Measurements from ENCODE around the gene ABCC4.

ABCC4 gene

GRCh38 chr13:95086761-95087160 lies 214.5 kb downstream of the ABCC4 start:
- Histone ChIP-seq H3K4me1 (ENCODE audit: control insufficient read depth, insufficient read depth, low read length) (no peaks in the 10 kb centered on the region), H3K27ac (ENCODE audit: extremely low read depth, low read depth, low read length) (no peak overlapping the region), H3K36me3 (ENCODE audit: control insufficient read depth in 2 of 2, insufficient read depth in 1 of 2, low read length in 2 of 2) (no peaks in the 10 kb centered on the region), H3K9me3 (ENCODE audit: control insufficient read depth, insufficient read depth, low read depth, low read length) (no peaks in the 10 kb centered on the region), H3K4me3 (ENCODE audit: low read depth, low read length) (no peak overlapping the region)
- TF ChIP-seq ZNF112 (tag by site-specific recombination; IDR thresholded peaks at IDR 0.05), result no peak
- ChIA-PET CTCF (interaction anchor here (0.6 kb wide), 1 partner anchor 1104 kb away, joined by 3 read pairs; no protein-coding TSS in a partner anchor), POLR2A (no interaction called here)

DNA sequence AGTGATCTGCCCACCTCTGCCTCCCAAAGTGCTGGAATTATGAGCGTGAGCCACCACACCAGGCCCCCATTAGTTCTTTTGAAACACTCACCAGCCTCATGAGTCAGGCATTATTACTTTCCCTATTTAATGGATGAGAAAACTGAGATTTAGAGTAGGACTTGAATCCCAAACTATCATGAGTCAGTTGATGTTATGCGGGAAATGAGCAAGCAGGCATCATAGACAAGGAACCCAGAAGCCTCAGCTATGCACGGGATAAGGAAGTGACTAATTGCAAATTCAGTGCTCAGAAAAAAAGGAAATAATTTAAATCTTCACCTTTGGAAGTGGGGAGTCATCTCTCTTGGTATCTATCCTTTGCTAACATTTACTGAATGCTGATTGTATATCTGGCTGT lies 217.5 kb downstream of the ABCC4 start:
- Histone ChIP-seq H3K36me3 (ENCODE audit: control insufficient read depth in 2 of 2, insufficient read depth in 1 of 2, low read length in 2 of 2) (no peaks in the 10 kb centered on the region), H3K4me3 (ENCODE audit: low read depth, low read length) (no peak overlapping the region), H3K27ac (ENCODE audit: extremely low read depth, low read depth, low read length) (no peak overlapping the region), H3K4me1 (ENCODE audit: control insufficient read depth, insufficient read depth, low read length) (no peaks in the 10 kb centered on the region), H3K9me3 (ENCODE audit: control insufficient read depth, insufficient read depth, low read depth, low read length) (no peaks in the 10 kb centered on the region)
- TF ChIP-seq ZNF394 (tag by site-specific recombination; IDR thresholded peaks at IDR 0.05; ENCODE audit: borderline replicate concordance), result no peak
- TF ChIP-seq ZNF433 (tag by site-specific recombination; IDR thresholded peaks at IDR 0.05; ENCODE audit: low read depth), result no peak
- TF ChIP-seq ZNF239 (tag by site-specific recombination; IDR thresholded peaks at IDR 0.05), result no peak
- TF ChIP-seq ZNF174 (tag by site-specific recombination; IDR thresholded peaks at IDR 0.05), result no peak
- TF ChIP-seq RBAK (tag by site-specific recombination; IDR thresholded peaks at IDR 0.05), result no peak
- no peak for TF ChIP-seq ZEB2 (tag by site-specific recombination; IDR thresholded peaks at IDR 0.05)
- TF ChIP-seq ZBTB1 (tag by site-specific recombination; IDR thresholded peaks at IDR 0.05), result no peak
- no peak for TF ChIP-seq KLF9 (tag by site-specific recombination; IDR thresholded peaks at IDR 0.05; ENCODE audit: low read depth)
- TF ChIP-seq ZNF175 (tag by site-specific recombination; IDR thresholded peaks at IDR 0.05), result no peak
- TF ChIP-seq ZNF366 (tag by site-specific recombination; conservative IDR thresholded peaks at IDR 0.05), result no peak
- no peak for TF ChIP-seq EGR2 (tag by site-specific recombination; IDR thresholded peaks at IDR 0.05; ENCODE audit: low read depth)
- TF ChIP-seq ZNF654 (tag by site-specific recombination; IDR thresholded peaks at IDR 0.05; ENCODE audit: low read depth), result no peak
- no peak for TF ChIP-seq ZNF544 (tag by site-specific recombination; IDR thresholded peaks at IDR 0.05)
- no peak for TF ChIP-seq ZNF341 (tag by site-specific recombination; IDR thresholded peaks at IDR 0.05; ENCODE audit: low read depth)
- TF ChIP-seq WT1 (tag by site-specific recombination; IDR thresholded peaks at IDR 0.05), result no peak
- TF ChIP-seq GLIS2 (tag by site-specific recombination; IDR thresholded peaks at IDR 0.05), result no peak
- TF ChIP-seq BCL11A (tag by site-specific recombination; IDR thresholded peaks at IDR 0.05; ENCODE audit: low read depth), result no peak
- CTCF ChIA-PET, result no interaction called here
- POLR2A ChIA-PET, result no interaction called here

GRCh38 chr13:95083066-95083465 lies 218.2 kb downstream of the ABCC4 start:
- POLR2A ChIA-PET, result no interaction called here
- TF ChIP-seq ZEB2 (tag by site-specific recombination; IDR thresholded peaks at IDR 0.05) (no peak), ZNF211 (tag by site-specific recombination; IDR thresholded peaks at IDR 0.05; ENCODE audit: low read depth) (no peak), ZNF791 (tag by site-specific recombination; IDR thresholded peaks at IDR 0.05) (no peak), ZNF555 (tag by site-specific recombination; conservative IDR thresholded peaks at IDR 0.05) (no peak), ZBTB8A (tag by site-specific recombination; IDR thresholded peaks at IDR 0.05) (no peak), ZNF510 (tag by site-specific recombination; IDR thresholded peaks at IDR 0.05; ENCODE audit: insufficient replicate concordance) (no peak), HIC1 (tag by site-specific recombination; IDR thresholded peaks at IDR 0.05) (no peak)
- TF ChIP-seq, protein P1, sequence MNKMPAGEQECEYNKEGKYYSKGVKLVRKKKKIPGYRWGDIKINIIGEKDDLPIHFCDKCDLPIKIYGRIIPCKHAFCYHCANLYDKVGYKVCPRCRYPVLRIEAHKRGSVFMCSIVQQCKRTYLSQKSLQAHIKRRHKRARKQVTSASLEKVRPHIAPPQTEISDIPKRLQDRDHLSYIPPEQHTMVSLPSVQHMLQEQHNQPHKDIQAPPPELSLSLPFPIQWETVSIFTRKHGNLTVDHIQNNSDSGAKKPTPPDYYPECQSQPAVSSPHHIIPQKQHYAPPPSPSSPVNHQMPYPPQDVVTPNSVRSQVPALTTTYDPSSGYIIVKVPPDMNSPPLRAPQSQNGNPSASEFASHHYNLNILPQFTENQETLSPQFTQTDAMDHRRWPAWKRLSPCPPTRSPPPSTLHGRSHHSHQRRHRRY (tag by site-specific recombination; IDR thresholded peaks at IDR 0.05), result no peak
- TF ChIP-seq, protein P2, sequence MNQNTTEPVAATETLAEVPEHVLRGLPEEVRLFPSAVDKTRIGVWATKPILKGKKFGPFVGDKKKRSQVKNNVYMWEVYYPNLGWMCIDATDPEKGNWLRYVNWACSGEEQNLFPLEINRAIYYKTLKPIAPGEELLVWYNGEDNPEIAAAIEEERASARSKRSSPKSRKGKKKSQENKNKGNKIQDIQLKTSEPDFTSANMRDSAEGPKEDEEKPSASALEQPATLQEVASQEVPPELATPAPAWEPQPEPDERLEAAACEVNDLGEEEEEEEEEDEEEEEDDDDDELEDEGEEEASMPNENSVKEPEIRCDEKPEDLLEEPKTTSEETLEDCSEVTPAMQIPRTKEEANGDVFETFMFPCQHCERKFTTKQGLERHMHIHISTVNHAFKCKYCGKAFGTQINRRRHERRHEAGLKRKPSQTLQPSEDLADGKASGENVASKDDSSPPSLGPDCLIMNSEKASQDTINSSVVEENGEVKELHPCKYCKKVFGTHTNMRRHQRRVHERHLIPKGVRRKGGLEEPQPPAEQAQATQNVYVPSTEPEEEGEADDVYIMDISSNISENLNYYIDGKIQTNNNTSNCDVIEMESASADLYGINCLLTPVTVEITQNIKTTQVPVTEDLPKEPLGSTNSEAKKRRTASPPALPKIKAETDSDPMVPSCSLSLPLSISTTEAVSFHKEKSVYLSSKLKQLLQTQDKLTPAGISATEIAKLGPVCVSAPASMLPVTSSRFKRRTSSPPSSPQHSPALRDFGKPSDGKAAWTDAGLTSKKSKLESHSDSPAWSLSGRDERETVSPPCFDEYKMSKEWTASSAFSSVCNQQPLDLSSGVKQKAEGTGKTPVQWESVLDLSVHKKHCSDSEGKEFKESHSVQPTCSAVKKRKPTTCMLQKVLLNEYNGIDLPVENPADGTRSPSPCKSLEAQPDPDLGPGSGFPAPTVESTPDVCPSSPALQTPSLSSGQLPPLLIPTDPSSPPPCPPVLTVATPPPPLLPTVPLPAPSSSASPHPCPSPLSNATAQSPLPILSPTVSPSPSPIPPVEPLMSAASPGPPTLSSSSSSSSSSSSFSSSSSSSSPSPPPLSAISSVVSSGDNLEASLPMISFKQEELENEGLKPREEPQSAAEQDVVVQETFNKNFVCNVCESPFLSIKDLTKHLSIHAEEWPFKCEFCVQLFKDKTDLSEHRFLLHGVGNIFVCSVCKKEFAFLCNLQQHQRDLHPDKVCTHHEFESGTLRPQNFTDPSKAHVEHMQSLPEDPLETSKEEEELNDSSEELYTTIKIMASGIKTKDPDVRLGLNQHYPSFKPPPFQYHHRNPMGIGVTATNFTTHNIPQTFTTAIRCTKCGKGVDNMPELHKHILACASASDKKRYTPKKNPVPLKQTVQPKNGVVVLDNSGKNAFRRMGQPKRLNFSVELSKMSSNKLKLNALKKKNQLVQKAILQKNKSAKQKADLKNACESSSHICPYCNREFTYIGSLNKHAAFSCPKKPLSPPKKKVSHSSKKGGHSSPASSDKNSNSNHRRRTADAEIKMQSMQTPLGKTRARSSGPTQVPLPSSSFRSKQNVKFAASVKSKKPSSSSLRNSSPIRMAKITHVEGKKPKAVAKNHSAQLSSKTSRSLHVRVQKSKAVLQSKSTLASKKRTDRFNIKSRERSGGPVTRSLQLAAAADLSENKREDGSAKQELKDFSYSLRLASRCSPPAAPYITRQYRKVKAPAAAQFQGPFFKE (tag by site-specific recombination; IDR thresholded peaks at IDR 0.05; ENCODE audit: borderline replicate concordance), result no peak

More at GRCh38 chr13:95083066-95083465, 218.2 kb downstream of the ABCC4 start:
- CTCF ChIA-PET, result no interaction called here
- Histone ChIP-seq H3K27ac (ENCODE audit: extremely low read depth, low read depth, low read length) (no peak overlapping the region), H3K9me3 (ENCODE audit: control insufficient read depth, insufficient read depth, low read depth, low read length) (no peaks in the 10 kb centered on the region), H3K36me3 (ENCODE audit: control insufficient read depth in 2 of 2, insufficient read depth in 1 of 2, low read length in 2 of 2) (no peaks in the 10 kb centered on the region), H3K4me3 (ENCODE audit: low read depth, low read length) (no peak overlapping the region), H3K4me1 (ENCODE audit: control insufficient read depth, insufficient read depth, low read length) (no peaks in the 10 kb centered on the region)
